Measurements from ENCODE around the gene RUVBL2. TPM values are rescaled to one million over a fixed set of nuclear protein-coding genes. Genes with fewer than 3 reads are reported as not detected.
A peak's percentile ranks its signal among the peaks of the same experiment; 100 is the strongest.

Gene RUVBL2
- total RNA-seq, 1 experiment from 2014 or later = 322 TPM

GRCh38 chr19:48988860-48989259 lies 4.8 kb upstream of the RUVBL2 start:
- H3K4me1 ChIP-seq (replicated peaks) = peaks cover 6% of the 10 kb centered on the region
- no peaks in the 10 kb centered on the region for H3K9me3 ChIP-seq (replicated peaks)
- H3K27me3 ChIP-seq (replicated peaks) = no peaks in the 10 kb centered on the region
- no peak overlapping the region for H3K4me3 ChIP-seq
- H3K27ac ChIP-seq = no peak overlapping the region
- no peak for DNase-seq (ENCODE audit: low read depth in 1 of 2, low spot score in 2 of 2)
- H3K36me3 ChIP-seq = peaks cover 70% of the 10 kb centered on the region

- peaks cover 66% of the 10 kb centered on the region for H3K36me3 ChIP-seq
- H3K9me3 ChIP-seq (replicated peaks) = no peaks in the 10 kb centered on the region
- H3K4me3 ChIP-seq = no peak overlapping the region
- H3K4me1 ChIP-seq (replicated peaks) = peaks cover 13% of the 10 kb centered on the region
- H3K27me3 ChIP-seq (replicated peaks) = no peaks in the 10 kb centered on the region
- DNase-seq (ENCODE audit: low read depth in 1 of 2, low spot score in 2 of 2) = no peak
- H3K27ac ChIP-seq = no peak overlapping the region
Measured at GRCh38 chr19:48989701-48990291, 3.9 kb upstream of the RUVBL2 start.

- DNase-seq (ENCODE audit: low read depth in 1 of 2, low spot score in 2 of 2) = no peak
- Histone ChIP-seq H3K27me3 (replicated peaks) (no peaks in the 10 kb centered on the region), H3K4me3 (no peak overlapping the region), H3K27ac (no peak overlapping the region), H3K9me3 (replicated peaks) (no peaks in the 10 kb centered on the region), H3K36me3 (peaks cover 60% of the 10 kb centered on the region), H3K4me1 (replicated peaks) (peaks cover 15% of the 10 kb centered on the region)
Measured at GRCh38 chr19:48990400-48990799, 3.3 kb upstream of the RUVBL2 start.

- no peak overlapping the region for H3K27ac ChIP-seq
- H3K27me3 ChIP-seq (replicated peaks) = no peaks in the 10 kb centered on the region
- peaks cover 52% of the 10 kb centered on the region for H3K36me3 ChIP-seq
- H3K4me3 ChIP-seq = no peak overlapping the region
- no peak for DNase-seq (ENCODE audit: low read depth in 1 of 2, low spot score in 2 of 2)
- peaks cover 15% of the 10 kb centered on the region for H3K4me1 ChIP-seq (replicated peaks)
- no peaks in the 10 kb centered on the region for H3K9me3 ChIP-seq (replicated peaks)
Measured at GRCh38 chr19:48991011-48991609, 2.6 kb upstream of the RUVBL2 start.

GRCh38 chr19:48991873-48992580 lies 1.7 kb upstream of the RUVBL2 start:
- Histone ChIP-seq H3K27ac (peak overlapping the region; percentile 58), H3K36me3 (peaks cover 43% of the 10 kb centered on the region), H3K4me1 (replicated peaks) (peaks cover 15% of the 10 kb centered on the region), H3K27me3 (replicated peaks) (no peaks in the 10 kb centered on the region), H3K4me3 (peak overlapping the region; percentile 51), H3K9me3 (replicated peaks) (no peaks in the 10 kb centered on the region)
- DNase-seq (ENCODE audit: low read depth in 1 of 2, low spot score in 2 of 2) = peak; percentile 58 to 76

- H3K4me3 ChIP-seq = peak overlapping the region; percentile 51
- no peaks in the 10 kb centered on the region for H3K9me3 ChIP-seq (replicated peaks)
- no peaks in the 10 kb centered on the region for H3K27me3 ChIP-seq (replicated peaks)
- peak overlapping the region; percentile 58 for H3K27ac ChIP-seq
- DNase-seq (ENCODE audit: low read depth in 1 of 2, low spot score in 2 of 2) = no peak
- peaks cover 15% of the 10 kb centered on the region for H3K4me1 ChIP-seq (replicated peaks)
- peaks cover 39% of the 10 kb centered on the region for H3K36me3 ChIP-seq
Measured at GRCh38 chr19:48992581-48993174, 1.0 kb upstream of the RUVBL2 start.

- no peaks in the 10 kb centered on the region for H3K27me3 ChIP-seq (replicated peaks)
- H3K4me3 ChIP-seq = peak overlapping the region; percentile 51
- H3K27ac ChIP-seq = peak overlapping the region; percentile 80
- no peaks in the 10 kb centered on the region for H3K9me3 ChIP-seq (replicated peaks)
- peaks cover 15% of the 10 kb centered on the region for H3K4me1 ChIP-seq (replicated peaks)
- H3K36me3 ChIP-seq = peaks cover 26% of the 10 kb centered on the region
- peak in 1 of 2 experiments; percentile 11 for DNase-seq (ENCODE audit: low read depth in 1 of 2, low spot score in 2 of 2)
Measured at GRCh38 chr19:48994035-48994386, 324 bp downstream of the RUVBL2 start.

GRCh38 chr19:48997972-48998371 lies 4.3 kb downstream of the RUVBL2 start:
- no peaks in the 10 kb centered on the region for H3K27me3 ChIP-seq (replicated peaks)
- peaks cover 36% of the 10 kb centered on the region for H3K36me3 ChIP-seq
- H3K4me3 ChIP-seq = no peak overlapping the region
- peaks cover 8% of the 10 kb centered on the region for H3K4me1 ChIP-seq (replicated peaks)
- peak; percentile 60 to 84 for DNase-seq (ENCODE audit: low read depth in 1 of 2, low spot score in 2 of 2)
- no peak overlapping the region for H3K27ac ChIP-seq
- no peaks in the 10 kb centered on the region for H3K9me3 ChIP-seq (replicated peaks)

GRCh38 chr19:48999481-49000325 lies 6.0 kb downstream of the RUVBL2 start:
- no peaks in the 10 kb centered on the region for H3K9me3 ChIP-seq (replicated peaks)
- DNase-seq (ENCODE audit: low read depth in 1 of 2, low spot score in 2 of 2) = peak; percentile 19 to 67
- no peak overlapping the region for H3K27ac ChIP-seq
- H3K4me1 ChIP-seq (replicated peaks) = peaks cover 3% of the 10 kb centered on the region
- H3K27me3 ChIP-seq (replicated peaks) = no peaks in the 10 kb centered on the region
- H3K36me3 ChIP-seq = peaks cover 47% of the 10 kb centered on the region
- H3K4me3 ChIP-seq = no peak overlapping the region

GRCh38 chr19:49004133-49004532 lies 10.4 kb downstream of the RUVBL2 start:
- no peaks in the 10 kb centered on the region for H3K9me3 ChIP-seq (replicated peaks)
- H3K4me3 ChIP-seq = no peak overlapping the region
- no peaks in the 10 kb centered on the region for H3K4me1 ChIP-seq (replicated peaks)
- no peaks in the 10 kb centered on the region for H3K27me3 ChIP-seq (replicated peaks)
- H3K27ac ChIP-seq = no peak overlapping the region
- no peak for DNase-seq (ENCODE audit: low read depth in 1 of 2, low spot score in 2 of 2)
- H3K36me3 ChIP-seq = peaks cover 80% of the 10 kb centered on the region

GRCh38 chr19:49004964-49005614 lies 11.4 kb downstream of the RUVBL2 start:
- H3K4me1 ChIP-seq (replicated peaks) = no peaks in the 10 kb centered on the region
- no peaks in the 10 kb centered on the region for H3K9me3 ChIP-seq (replicated peaks)
- H3K36me3 ChIP-seq = peaks cover 80% of the 10 kb centered on the region
- no peak for DNase-seq (ENCODE audit: low read depth in 1 of 2, low spot score in 2 of 2)
- H3K4me3 ChIP-seq = no peak overlapping the region
- no peak overlapping the region for H3K27ac ChIP-seq
- H3K27me3 ChIP-seq (replicated peaks) = no peaks in the 10 kb centered on the region

GRCh38 chr19:49006905-49007304 lies 13.2 kb downstream of the RUVBL2 start:
- H3K9me3 ChIP-seq (replicated peaks) = no peaks in the 10 kb centered on the region
- no peaks in the 10 kb centered on the region for H3K4me1 ChIP-seq (replicated peaks)
- H3K4me3 ChIP-seq = no peak overlapping the region
- H3K27ac ChIP-seq = no peak overlapping the region
- no peak for DNase-seq (ENCODE audit: low read depth in 1 of 2, low spot score in 2 of 2)
- H3K27me3 ChIP-seq (replicated peaks) = no peaks in the 10 kb centered on the region
- peaks cover 87% of the 10 kb centered on the region for H3K36me3 ChIP-seq

- Histone ChIP-seq H3K9me3 (replicated peaks) (no peaks in the 10 kb centered on the region), H3K27me3 (replicated peaks) (no peaks in the 10 kb centered on the region), H3K4me3 (no peak overlapping the region), H3K4me1 (replicated peaks) (no peaks in the 10 kb centered on the region), H3K36me3 (peaks cover 87% of the 10 kb centered on the region), H3K27ac (no peak overlapping the region)
- no peak for DNase-seq (ENCODE audit: low read depth in 1 of 2, low spot score in 2 of 2)
Measured at GRCh38 chr19:49009828-49010227, 16.1 kb downstream of the RUVBL2 start.
